ENCODE results near the gene DLEC1.

DNA sequence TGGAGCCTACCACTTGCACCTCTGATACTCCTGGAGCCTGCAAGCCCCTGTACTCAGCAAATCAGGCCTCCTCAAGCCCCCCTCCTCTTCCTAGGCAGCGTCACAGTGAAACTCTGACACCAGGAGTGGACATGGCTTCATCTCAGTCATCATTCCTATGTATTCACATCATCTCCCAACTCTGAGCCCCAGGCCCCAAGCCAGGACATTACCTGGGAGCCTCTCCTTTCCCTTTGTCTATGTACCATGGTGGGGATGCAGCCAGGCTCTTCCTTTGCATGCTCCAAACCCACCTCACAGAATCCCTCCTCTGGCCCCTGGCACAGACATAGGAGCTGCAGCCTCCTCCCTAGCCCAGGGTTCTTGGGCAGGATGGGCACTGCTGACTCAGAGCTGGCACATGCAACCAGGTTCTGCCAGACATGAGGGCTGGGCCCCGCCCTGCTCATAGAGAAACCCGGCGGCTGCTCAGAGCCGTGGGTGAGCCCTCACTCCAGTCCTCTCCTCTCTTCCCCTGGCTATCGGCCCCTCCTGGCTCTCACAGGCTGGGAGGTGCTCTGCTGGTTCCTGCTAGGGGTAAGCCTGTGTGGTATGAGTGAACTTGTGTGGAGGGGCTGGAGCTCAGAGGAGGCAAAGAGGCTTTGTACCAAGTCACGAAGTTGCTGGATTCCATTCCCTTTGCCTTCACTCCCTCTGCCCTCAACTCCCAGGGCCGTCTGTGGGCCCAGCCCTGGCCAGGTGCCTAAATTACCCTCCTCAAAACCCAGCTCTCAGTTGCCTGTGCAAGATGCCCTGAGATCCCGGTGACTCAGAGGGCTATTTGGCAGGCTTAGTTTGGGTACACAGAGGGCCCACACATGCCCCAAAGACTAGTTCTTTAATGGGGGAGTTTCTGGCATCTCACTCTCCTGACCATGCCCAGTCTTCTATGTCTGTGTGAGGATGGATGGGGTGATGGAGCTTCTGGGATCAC lies 7.7 kb upstream of the DLEC1 start:
- TF ChIP-seq, protein P1, sequence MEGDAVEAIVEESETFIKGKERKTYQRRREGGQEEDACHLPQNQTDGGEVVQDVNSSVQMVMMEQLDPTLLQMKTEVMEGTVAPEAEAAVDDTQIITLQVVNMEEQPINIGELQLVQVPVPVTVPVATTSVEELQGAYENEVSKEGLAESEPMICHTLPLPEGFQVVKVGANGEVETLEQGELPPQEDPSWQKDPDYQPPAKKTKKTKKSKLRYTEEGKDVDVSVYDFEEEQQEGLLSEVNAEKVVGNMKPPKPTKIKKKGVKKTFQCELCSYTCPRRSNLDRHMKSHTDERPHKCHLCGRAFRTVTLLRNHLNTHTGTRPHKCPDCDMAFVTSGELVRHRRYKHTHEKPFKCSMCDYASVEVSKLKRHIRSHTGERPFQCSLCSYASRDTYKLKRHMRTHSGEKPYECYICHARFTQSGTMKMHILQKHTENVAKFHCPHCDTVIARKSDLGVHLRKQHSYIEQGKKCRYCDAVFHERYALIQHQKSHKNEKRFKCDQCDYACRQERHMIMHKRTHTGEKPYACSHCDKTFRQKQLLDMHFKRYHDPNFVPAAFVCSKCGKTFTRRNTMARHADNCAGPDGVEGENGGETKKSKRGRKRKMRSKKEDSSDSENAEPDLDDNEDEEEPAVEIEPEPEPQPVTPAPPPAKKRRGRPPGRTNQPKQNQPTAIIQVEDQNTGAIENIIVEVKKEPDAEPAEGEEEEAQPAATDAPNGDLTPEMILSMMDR (conservative IDR thresholded peaks at IDR 0.05; ENCODE audit: low read length): no peak
- TF ChIP-seq EZH2phosphoT487 (IDR thresholded peaks at IDR 0.05; ENCODE audit: borderline replicate concordance): no peak

Measured in Loucy (cell line).